HG03442 (cell line): Measurements from ENCODE around the gene CENPN.
A peak's percentile ranks its signal among the peaks of the same experiment; 100 is the strongest.

Source experiments
- ATAC-seq: cut with Tn5 transposase; IDR thresholded peaks from one replicate; pipeline ENCODE4 v1.9.1; 2021; ENCODE audit warnings: mild to moderate bottlenecking, moderate library complexity; ENCODE audit not compliant: unreplicated experiment

Gene CENPN

DNA sequence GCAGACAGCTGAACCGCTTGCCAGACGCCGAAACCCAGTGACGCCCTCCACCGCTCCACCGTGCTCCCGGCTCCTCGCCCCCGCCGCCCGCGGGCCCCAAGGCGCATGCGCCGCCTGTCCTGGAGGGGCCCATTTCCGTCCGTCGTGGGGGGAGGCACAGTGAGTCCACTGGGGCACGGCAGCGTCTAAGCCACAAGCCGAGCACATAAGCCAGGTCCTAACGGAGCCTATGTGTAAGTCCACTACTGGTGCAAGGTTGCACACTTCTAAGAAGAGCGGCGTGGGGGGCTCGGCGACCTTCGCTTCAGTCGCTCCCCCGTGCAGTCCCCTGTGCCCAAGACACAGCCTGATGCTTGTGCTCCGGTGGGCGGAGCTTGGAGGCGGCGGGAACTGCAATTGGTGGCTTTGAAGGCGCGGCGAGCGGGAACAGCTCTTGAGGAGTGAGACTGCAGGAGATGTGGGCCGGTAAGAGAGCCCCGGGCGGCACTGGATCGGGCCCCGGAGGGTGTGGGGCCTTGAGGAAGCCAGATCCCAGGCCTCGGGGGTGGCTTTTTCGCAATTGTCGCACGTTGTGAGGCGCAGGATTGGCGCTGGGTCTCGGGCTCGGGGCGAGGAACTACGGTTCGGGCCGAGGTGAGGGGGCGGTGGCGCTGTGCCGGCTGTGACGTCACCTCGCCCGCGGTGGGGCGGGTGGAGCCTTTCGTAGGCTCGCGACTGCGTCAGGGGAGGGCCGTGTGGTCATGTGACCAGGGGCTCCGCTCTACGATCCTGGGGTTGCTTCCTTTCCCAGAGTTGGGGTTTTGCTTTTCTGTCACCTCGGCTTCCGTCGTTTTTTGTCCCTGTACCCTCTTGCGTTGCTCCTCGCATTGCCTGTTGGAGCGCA lies at the start of gene CENPN, which contains the start of gene CMC2:
Gene CENPN (plus strand): TSS at position 402 of the 883 bp plus-strand sequence. CDS start 4,726 bp downstream, outside the sequence.
Gene CMC2 (minus strand): TSS at position 73 of the 883 bp plus-strand sequence. CDS start 9,491 bp downstream, outside the sequence.
- ATAC-seq, result peak; percentile 80

GRCh38 chr16:80958284-80958683 lies 48.7 kb upstream of the CENPN start:
- ATAC-seq, result no peak

GRCh38 chr16:80962879-80963278 lies 44.1 kb upstream of the CENPN start:
- no peak for ATAC-seq

DNA sequence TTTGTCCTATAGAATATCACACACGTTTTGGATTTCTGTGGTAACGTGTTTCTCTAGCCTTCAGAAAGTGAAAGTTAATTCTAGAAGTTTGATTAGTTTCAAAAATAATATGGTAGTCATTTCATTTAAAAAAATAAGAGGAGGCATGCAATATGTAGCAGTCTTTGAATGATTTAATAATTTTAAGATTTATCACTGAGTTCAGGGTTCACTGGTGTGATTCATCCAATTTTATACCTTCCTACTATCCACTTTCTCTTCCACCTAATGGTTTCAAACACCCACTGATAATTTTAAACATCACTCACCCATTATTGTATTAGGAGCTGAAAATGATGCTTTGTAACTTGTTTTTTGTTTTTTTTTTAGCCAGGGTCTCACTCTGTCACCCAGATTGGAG lies 42.7 kb upstream of the CENPN start:
- ATAC-seq, result no peak

DNA sequence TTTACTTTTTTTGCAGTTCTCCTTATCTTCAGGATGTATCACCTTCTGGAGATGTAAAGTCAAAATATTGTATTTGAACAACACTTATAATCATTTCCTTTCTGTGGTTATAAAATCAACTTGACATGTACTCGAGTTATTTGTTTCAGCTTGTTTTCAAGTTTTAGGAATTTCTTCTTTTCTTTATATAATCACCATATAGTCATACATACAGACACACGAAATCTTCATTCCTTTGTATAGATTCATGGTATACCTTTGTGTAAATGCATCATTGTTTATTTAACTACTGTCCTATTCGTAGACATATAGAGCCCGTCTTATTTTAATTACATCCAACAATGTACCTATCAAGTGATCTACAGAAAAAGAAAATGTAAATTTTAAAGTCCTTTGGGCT lies 40.4 kb upstream of the CENPN start:
- ATAC-seq, result no peak

DNA sequence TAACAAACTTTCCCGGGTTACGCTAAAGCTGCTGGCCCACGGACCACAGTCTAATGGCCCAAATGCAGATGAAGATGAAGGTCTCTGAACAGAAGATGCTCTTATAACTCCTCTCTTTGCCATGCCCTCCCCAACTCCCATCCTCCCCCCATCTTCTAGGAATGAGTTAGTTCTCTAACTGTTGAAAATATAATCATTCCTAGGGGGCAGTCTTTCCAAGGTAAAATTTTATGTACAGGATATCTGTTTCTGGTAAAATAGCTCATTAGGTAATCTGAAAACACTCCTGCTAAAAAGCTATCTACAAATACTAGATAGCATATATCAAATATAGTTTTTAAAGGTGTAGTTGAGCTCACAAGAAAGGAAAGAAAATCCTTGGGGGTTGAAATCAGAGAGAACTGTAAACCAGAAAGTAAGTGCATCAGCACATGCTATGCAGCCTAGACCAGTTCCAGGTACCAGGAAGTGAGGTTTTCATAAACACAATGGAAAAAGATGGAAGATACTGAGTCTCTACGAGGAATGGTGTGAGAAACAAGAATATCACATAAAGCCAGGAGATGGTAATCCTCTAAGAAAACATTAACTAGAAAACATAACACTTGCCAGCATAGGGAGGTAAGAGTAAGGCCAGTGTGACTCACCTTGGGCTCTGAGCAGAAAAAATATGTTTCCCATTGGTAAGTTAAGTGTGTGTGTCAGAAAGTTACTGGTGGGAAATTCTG lies 38.5 kb upstream of the CENPN start:
- no peak for ATAC-seq

DNA sequence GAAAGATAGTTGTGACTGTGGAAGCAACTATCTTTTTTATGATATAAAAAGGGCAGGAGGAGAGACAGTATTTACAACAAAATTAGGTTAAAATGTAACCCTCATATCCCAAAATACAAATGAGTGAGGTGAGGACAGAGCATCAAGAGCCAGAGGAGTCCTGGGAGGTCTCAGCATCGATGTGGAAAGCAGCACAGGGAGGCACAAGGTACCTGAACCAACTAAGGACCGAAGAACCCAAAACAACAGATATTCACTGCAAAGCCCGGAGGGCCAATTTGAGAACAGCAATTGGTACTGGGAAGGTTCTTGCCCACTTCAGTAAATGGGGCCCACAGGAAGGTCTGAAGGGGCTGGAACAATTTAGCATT lies 37.9 kb upstream of the CENPN start:
- ATAC-seq, result no peak

GRCh38 chr16:80971819-80972218 lies 35.2 kb upstream of the CENPN start:
- peak; percentile 70 for ATAC-seq

GRCh38 chr16:80972611-80973010 lies 34.4 kb upstream of the CENPN start:
- ATAC-seq, result no peak

DNA sequence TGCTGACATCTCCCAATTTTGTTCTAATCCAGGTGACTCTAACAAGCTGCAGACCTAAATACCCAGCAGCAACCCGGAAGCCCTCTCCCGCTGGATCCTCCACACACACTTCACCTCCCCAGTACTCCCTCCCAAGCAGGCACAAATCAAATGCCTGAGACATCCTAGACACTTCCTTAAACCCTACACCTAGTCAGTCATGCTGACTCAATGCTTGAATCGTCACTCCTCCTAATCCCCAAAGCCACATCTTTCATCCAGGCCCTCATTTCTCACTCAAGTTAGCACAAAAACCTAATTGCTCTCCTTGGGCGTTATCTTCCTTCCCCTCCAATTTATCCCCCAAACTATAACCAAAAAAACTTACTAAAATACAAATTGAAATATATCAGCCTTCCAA lies 33.0 kb upstream of the CENPN start:
- ATAC-seq, result no peak

DNA sequence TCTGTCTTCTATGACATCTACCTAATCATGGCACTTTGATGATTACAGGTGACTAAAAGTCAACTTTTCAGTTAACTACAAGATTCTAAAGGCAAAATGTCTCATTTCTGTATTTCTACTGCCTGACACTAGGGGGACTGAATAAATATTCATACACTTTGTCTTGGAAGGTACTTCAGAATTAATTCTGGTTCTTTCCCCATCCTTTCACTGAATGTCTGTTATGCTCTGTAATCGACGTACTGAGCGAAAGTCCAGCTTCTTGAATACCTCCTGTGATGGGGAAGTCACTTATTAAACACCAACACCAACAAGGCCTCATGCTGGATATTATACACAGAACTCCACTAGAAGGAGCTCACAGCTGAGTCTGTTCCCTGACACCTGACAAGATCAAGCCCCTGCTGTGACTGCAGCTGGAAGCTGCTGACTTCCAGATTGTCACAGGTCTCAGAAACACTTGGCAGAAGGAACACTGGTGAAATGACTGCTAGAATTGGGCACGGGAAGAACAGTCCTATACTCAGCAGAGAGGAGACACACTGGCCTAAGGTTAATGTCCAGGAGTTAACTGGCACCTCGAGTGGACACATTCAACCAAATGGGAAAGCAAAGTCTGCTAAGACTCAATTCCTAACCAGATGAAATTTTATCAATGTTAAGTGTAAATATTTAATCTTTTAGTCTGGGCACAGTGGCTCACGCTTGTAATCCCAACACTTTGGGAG lies 32.2 kb upstream of the CENPN start:
- ATAC-seq, result no peak

GRCh38 chr16:80976946-80977345 lies 30.1 kb upstream of the CENPN start:
- no peak for ATAC-seq

DNA sequence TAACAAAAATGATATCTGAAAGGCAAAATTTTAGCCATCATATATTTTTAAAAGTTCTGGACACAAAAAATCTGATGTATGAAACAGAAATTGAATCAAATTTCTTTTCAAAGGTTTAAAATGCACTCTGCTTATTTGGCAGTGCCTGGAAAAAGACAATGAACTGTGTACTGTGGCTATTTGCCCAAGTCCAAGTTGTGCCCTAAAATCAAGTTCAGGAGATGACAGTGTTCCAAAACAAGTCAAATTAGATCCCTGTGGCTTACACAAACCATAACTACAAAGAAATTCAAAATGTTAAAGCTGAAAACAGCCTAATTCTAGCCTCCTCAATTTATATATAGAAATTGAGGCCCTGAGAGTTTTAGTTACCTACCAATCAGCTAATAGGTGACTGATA lies 25.9 kb upstream of the CENPN start:
- ATAC-seq, result no peak

- no peak for ATAC-seq
These were observed 24.4 kb upstream of the CENPN start for GRCh38 chr16:80982646-80983045.

DNA sequence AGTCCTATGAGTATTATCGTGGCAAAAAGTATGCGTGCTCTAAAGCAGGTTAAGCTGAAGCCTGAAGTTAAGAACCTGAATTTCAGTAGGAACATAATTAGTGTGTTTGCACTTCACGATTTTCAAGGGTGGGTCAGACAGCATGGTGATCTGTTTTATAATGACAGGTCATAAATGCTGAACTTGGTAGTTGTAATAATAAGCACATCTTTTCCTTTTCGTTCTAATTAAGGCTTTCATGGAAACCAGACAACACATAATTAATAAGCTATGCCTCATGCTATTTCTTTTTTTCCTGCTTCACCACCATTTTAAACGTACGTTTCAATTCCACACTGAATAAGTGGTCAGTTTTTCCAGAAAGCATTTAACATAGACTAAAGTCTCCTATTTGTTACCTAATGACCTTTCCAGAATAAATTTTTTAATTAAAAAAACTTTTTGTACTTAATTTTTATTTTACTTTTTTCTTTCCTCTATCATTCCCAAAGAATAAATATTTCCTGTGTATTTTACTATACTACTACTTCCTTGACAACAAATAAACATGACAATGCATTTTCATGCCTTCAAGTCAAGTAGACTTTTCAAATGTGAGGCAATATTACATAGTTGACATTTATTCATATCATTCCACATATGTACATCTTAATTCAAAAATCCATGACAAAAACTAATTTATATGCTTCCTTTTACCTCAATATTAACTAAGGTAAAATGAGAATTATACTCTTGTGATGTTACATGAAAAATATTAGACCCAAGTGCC lies 22.7 kb upstream of the CENPN start:
- ATAC-seq, result no peak

DNA sequence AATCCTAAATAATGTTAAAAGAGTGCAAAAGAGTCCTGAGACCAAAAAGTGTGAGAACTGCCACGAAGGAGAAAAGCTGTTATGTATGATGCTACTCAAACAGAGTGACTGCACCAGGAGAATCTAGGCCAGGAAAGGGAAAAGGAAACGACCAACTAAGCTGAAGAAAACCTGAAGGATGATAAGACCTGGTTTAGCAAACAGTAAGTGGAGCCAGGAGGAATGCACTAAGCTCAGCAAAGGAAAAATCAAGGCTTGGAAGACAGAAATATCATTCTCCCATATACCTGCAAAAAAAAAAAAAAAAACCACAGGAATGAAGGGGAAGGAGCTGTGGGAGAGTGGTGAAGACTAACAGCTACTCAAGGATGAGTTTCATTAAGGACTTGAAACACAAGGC lies 21.4 kb upstream of the CENPN start:
- ATAC-seq, result no peak

GRCh38 chr16:80986557-80986956 lies 20.5 kb upstream of the CENPN start:
- ATAC-seq, result no peak

DNA sequence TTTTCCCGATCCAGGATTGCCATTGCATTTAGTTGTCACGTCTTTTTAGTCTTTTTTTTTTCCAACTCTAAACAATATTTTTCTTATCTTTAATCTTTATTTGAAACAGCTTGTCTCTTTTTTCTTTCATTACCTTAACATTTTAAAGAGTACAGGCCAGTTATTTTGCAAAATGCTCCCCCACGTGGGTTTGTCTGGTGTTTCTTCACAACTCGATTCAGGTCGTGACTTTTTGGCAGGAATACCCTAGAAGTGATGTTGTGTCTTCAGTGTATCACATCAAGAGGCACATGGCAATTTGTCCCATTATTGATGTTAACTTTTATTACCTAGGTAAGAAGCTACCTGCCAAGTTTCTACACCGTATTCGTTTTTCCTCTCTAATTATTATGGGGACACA lies 18.3 kb upstream of the CENPN start:
- no peak for ATAC-seq

DNA sequence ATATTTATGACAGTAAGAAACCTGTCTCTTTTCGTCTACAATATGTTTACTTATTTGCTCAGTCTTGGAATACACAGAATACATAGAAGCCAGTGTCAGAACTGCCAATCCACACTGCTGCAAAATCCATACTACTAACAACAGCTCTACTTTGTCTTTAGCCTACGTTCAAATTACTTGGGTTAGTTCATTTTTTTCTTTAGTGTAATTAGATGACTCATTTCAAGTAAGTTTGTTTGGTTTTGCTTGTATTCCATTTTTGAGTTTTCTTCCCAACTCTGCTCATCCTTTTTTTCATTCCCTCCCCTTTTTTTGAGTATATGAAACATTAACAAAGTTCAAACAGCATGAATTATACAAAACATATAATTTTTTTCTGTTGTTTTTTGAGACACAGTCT lies 17.2 kb upstream of the CENPN start:
- no peak for ATAC-seq

DNA sequence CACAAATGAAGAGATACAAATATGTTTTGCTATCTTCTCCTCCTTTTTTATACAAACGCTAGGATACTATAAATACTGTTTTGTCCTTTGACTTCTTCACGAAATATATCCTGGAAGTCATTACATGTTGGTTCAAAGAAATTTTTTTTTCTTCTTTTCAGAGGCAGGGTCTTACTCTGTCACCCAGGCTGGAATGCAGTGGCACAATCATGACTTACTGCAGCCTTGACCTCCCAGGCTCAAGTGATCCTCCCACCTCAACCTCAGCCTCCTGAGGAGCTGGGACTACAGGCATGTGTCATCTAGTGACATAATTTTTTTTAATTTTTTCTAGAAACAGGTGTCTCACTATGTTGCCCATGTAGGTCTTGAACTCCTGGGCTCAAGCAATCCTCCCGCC lies 16.4 kb upstream of the CENPN start:
- no peak for ATAC-seq

DNA sequence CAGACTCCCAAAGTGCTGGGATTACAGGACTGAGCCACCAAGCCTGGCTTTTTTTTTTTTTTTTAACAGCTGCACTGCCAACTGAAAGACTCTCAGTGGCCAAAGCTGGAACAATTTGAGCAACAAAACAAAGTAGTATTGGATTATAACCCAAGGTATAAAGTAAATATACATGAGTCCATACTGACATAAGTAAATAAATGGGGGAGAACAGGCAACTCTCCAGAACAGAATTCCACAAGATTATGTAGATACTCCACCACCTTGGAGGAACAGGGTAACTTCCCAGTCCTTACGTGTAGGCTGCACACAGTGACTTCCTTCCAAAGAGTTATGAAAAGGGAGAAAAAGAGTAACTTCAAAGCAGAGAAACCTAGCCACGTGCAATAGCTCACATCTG lies 16.0 kb upstream of the CENPN start:
- no peak for ATAC-seq
